ENCODE data around the gene PLOD2. TPM values are rescaled to one million over a fixed set of nuclear protein-coding genes. Genes with fewer than 3 reads are reported as not detected.

PLOD2 gene
- total and polyA plus RNA-seq, 2 of the 8 experiments (the other 6 are each of a cell fraction or from before 2014, with no cell fraction given): 4.0 to 28.7 TPM

- ChIA-PET POLR2A (ENCODE audit: partially characterized antibody) (no interaction called here), CTCF (ENCODE audit: partially characterized antibody) (no interaction called here)
- Histone ChIP-seq H2AK5ac (ENCODE audit: low read depth, low read length) (no peak overlapping the region), H3K79me1 (ENCODE audit: low read depth, low read length) (no peaks in the 10 kb centered on the region), H2BK5ac (ENCODE audit: low read depth, low read length) (no peak overlapping the region), H3K4me1 (replicated peaks in 1 of 4; ENCODE audit: control insufficient read depth in 3 of 4, insufficient read depth in 4 of 4, low read length in 3 of 4) (no peaks in the 10 kb centered on the region), H2BK120ac (replicated peaks; ENCODE audit: low read depth, low read length) (no peak overlapping the region), H3K23me2 (ENCODE audit: low read depth, low read length) (no peaks in the 10 kb centered on the region), H3K23ac (ENCODE audit: insufficient read length) (no peak overlapping the region), H3K27ac (ENCODE audit: low read depth, low read length) (no peak overlapping the region), H3K9ac (replicated peaks in 1 of 4; ENCODE audit: extremely low read depth in 1 of 4, low read depth in 3 of 4, low read length in 3 of 4) (no peak overlapping the region), H3K4me2 (ENCODE audit: insufficient read depth in 1 of 2, low read depth in 2 of 2, low read length in 2 of 2) (no peak overlapping the region), H2AFZ (ENCODE audit: low read length) (no peak overlapping the region), H4K8ac (ENCODE audit: extremely low read depth, insufficient read depth, low read length) (no peak overlapping the region), H3K27me3 (replicated peaks in 1 of 4; ENCODE audit: control insufficient read depth in 3 of 4, extremely low read depth in 1 of 4, insufficient read depth in 3 of 4, low read length in 3 of 4) (no peaks in the 10 kb centered on the region), H3K4ac (replicated peaks; ENCODE audit: insufficient read length, low read depth, low read length) (no peak overlapping the region), H4K91ac (replicated peaks; ENCODE audit: insufficient read length, low read length) (no peak overlapping the region), H2BK20ac (ENCODE audit: low read length) (no peak overlapping the region), H3K56ac (replicated peaks; ENCODE audit: insufficient read length, low read depth, low read length) (no peak overlapping the region), H3K4me3 (ENCODE audit: extremely low read depth in 1 of 4, insufficient read depth in 2 of 4, low read depth in 3 of 4, low read length in 4 of 4) (no peak overlapping the region), H4K5ac (ENCODE audit: insufficient read length, low read depth, low read length) (no peak overlapping the region), H3K14ac (ENCODE audit: insufficient read length) (no peak overlapping the region), H2BK15ac (ENCODE audit: low read length) (no peak overlapping the region), H2BK12ac (ENCODE audit: low read depth, low read length) (no peak overlapping the region), H3K18ac (ENCODE audit: extremely low read depth, low read length) (no peak overlapping the region), H3K36me3 (ENCODE audit: control insufficient read depth in 2 of 4, insufficient read depth in 4 of 4, low read length in 3 of 4) (no peaks in the 10 kb centered on the region), H3K9me3 (ENCODE audit: insufficient read depth in 2 of 2, low read depth in 1 of 2, low read length in 1 of 2) (no peaks in the 10 kb centered on the region), H4K20me1 (replicated peaks in 1 of 2; ENCODE audit: control insufficient read depth in 1 of 2, insufficient read depth in 2 of 2, low read length in 2 of 2) (peaks cover 0 to 2% of the 10 kb centered on the region in 2 experiments), H3K79me2 (ENCODE audit: control insufficient read depth in 1 of 2, insufficient read depth in 2 of 2, low read length in 2 of 2) (no peaks in the 10 kb centered on the region; a peak in 1 of 4 replicates)
- FAIRE-seq (no peak), DNase-seq (ENCODE audit: low read depth in 1 of 2, low spot score in 2 of 2) (no peak)
- 94% methylated on average over 6 of the region's 6 CpGs; no CpG with 5 or more reads in 1 of the 2 experiments for whole genome bisulfite sequencing, 2 experiments (ENCODE audit: extremely low coverage in 1 of 2, insufficient coverage in 1 of 2, insufficient read length in 1 of 2, insufficient replicate concordance in 2 of 2, low coverage in 1 of 2, low lambda C conversion rate in 2 of 2, missing lambda C conversion rate in 1 of 2)
- TF ChIP-seq ZNF274 (IDR thresholded peaks at IDR 0.05; ENCODE audit: borderline replicate concordance, extremely low read depth, low read length) (no peak), JUND (IDR thresholded peaks at IDR 0.05; ENCODE audit: low read length) (no peak), POLR2A (IDR thresholded peaks at IDR 0.05; ENCODE audit: control extremely low read depth in 1 of 2, low read depth in 2 of 2, low read length in 2 of 2) (no peak)
Observed at GRCh38 chr3:146124126-146124801, 36.7 kb downstream of the PLOD2 start.

Data from H1 (cell line).